Stomach (tissue), 9 donors: ENCODE measurements around the gene CCDC141. TPM values are rescaled to one million over a fixed set of nuclear protein-coding genes. Genes with fewer than 3 reads are reported as not detected.
"Not testable (repeated sequence)": the region's sequence is repeated elsewhere in the genome, so short reads cannot be mapped to it uniquely, and the experiment has no call there.

Experiments used
- DNase-seq, 2 donors: peaks; one replicate each; pipeline versions ENCODE4 v3.0.0 to v3.0.0-alpha.2; 2013 to 2019
- H3K27ac ChIP-seq, 5 donors: fragments of 200-600 bp in 4 of 5; sonication (generic) in 4 of 5; one replicate each; pipeline ENCODE4 v1.5.1; 2013 to 2019; ENCODE audit warnings: mild to moderate bottlenecking in 1 of 5, moderate library complexity in 1 of 5
- H3K27me3 ChIP-seq, 3 donors: fragments of 200-600 bp; sonication (generic); one replicate each; pipeline ENCODE4 v1.5.1; 2017 to 2019; ENCODE audit warnings: mixed run types in 1 of 3
- H3K36me3 ChIP-seq, 4 donors: fragments of 200-600 bp; sonication (generic); 1 replicate in 3 of 4; 2 replicates in 1 of 4; pipeline ENCODE4 v1.5.1; 2016 to 2019
- H3K4me1 ChIP-seq, 4 donors: fragments of 200-600 bp; sonication (generic); one replicate each; pipeline ENCODE4 v1.5.1; 2016 to 2019
- H3K4me3 ChIP-seq, 4 donors: fragments of 200-600 bp; sonication (generic) in 3 of 4; one replicate each; pipeline ENCODE4 v1.5.1; 2016 to 2019; ENCODE audit warnings: mild to moderate bottlenecking in 1 of 4
- H3K9me3 ChIP-seq, 4 donors: fragments of 200-600 bp; sonication (generic); one replicate each; pipeline ENCODE4 v1.5.1; 2016 to 2019
- EP300 ChIP-seq: sonication (generic); formaldehyde crosslinking; IDR thresholded peaks from one replicate; pipeline ENCODE4 v1.6.1; 2017; ENCODE audit warnings: antibody characterized with exemption
- POLR2A ChIP-seq, 4 donors: fragments of 450-650 bp; IDR thresholded peaks; one replicate each; pipeline ENCODE4 v1.6.1; 2016; ENCODE audit warnings: antibody characterized with exemption in 4 of 4, control low read depth in 2 of 4, mild to moderate bottlenecking in 1 of 4, moderate library complexity in 1 of 4
- POLR2AphosphoS5 ChIP-seq, 3 donors: sonication (generic); formaldehyde crosslinking; IDR thresholded peaks; one replicate each; pipeline ENCODE4 v1.6.1; 2016; ENCODE audit warnings: antibody characterized with exemption in 3 of 3
- WGBS, 5 donors: extraction: QIAGEN DNeasy Blood & Tissue Kit in 3 of 5; methylation state at CpG; one replicate each; pipeline versions ENCODE4 v1.1.5 to v1.1.7; 2013 to 2018; 5-methylcytosine and 5-hydroxymethylcytosine counted together
- intact Hi-C: fragments of 100-400 bp; cut with DNase I; formaldehyde crosslinking; loops from one replicate; pipeline ENCODE4 v1.15.1; 2023; ENCODE audit warnings: low total_unique reads
- polyA plus RNA-seq, 3 donors: library from polyadenylated mRNA; stranded (reverse); fragments of 200-250 nt; gene quantifications; one replicate each; pipeline ENCODE4 v1.2.3, GENCODE V29; 2013
- total RNA-seq, 5 donors: library from RNA; depleted of rRNA; stranded (reverse); fragments of >200 nt; gene quantifications; one replicate each; pipeline versions ENCODE4 v1.1.0 to v1.2.3, GENCODE V29; 2014 to 2016
- TF ChIP-seq, protein P1 (sequence below), 7 experiments: fragments of 450-650 bp in 4 of 7; fragments of 200-600 bp in 3 of 7; sonication (generic) in 3 of 7; IDR thresholded peaks; one replicate each; pipeline ENCODE4 v1.5.1; 2016 to 2019; ENCODE audit warnings: antibody characterized with exemption in 7 of 7, control low read depth in 2 of 7, mild to moderate bottlenecking in 1 of 7
- donor health status: healthy with polysubstance abuse.
- donor health status: Bipolar disorder and iron deficiency.
- donor health status: healthy.

The CCDC141 gene
- total and polyA plus RNA-seq, 8 donors: 0.10 to 12.5 (median 1.2) TPM; not detected in 1

DNA sequence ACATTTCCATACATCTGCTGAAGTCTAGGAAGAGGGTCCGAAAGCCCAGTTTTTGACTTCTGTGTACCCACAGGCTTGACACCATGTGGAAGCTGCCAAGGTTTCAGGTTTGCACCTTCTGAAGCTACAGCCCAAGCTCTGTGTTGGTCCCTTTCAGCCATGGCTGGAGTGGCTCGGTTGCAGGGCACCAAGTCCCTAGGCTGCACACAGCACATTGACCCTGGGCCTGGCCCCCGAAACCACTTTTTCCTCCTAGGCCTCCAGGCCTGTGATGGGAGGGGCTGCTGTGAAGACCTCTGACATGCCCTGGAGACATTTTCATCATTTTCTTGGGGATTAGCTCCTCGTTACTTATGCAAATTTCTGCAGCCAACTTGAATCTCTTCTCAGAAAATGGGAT lies 55.7 kb downstream of the CCDC141 start:
- TF ChIP-seq POLR2A (IDR thresholded peaks at IDR 0.05): no peak
- TF ChIP-seq EP300: no peak
- TF ChIP-seq, protein P1, sequence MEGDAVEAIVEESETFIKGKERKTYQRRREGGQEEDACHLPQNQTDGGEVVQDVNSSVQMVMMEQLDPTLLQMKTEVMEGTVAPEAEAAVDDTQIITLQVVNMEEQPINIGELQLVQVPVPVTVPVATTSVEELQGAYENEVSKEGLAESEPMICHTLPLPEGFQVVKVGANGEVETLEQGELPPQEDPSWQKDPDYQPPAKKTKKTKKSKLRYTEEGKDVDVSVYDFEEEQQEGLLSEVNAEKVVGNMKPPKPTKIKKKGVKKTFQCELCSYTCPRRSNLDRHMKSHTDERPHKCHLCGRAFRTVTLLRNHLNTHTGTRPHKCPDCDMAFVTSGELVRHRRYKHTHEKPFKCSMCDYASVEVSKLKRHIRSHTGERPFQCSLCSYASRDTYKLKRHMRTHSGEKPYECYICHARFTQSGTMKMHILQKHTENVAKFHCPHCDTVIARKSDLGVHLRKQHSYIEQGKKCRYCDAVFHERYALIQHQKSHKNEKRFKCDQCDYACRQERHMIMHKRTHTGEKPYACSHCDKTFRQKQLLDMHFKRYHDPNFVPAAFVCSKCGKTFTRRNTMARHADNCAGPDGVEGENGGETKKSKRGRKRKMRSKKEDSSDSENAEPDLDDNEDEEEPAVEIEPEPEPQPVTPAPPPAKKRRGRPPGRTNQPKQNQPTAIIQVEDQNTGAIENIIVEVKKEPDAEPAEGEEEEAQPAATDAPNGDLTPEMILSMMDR (IDR thresholded peaks at IDR 0.05): no peak
- TF ChIP-seq POLR2AphosphoS5 (IDR thresholded peaks at IDR 0.05): no peak
- no peaks in the 10 kb centered on the region for H3K4me1 ChIP-seq
- H3K36me3 ChIP-seq: no peaks in the 10 kb centered on the region
- H3K4me3 ChIP-seq: no peak overlapping the region
- intact Hi-C loops: no loop called here
- H3K27me3 ChIP-seq: no peaks in the 10 kb centered on the region
- no peak for DNase-seq
- H3K9me3 ChIP-seq: no peaks in the 10 kb centered on the region
- WGBS, 5 donors: 69 to 82% (median 79%) methylated on average over 4 of the region's 4 CpGs
- H3K27ac ChIP-seq: no peak overlapping the region

DNA sequence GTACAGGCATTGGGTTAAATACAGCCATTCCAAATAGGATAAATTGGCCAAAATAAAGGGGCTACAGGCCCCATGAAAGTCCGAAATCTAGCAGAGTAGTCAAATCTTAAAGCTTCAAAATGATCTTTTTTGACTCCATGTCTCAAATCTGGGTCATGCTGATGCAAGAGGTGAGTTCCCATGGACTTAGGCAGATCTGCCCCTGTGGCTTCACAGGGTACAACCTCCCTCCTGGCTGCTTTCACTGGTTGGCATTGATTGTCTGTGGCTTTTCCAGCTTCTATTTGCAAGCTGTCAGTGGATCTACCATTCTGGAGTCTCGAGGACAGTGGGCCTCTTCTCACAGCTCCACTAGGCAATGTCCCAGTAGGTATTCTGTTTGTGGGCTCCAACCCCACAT lies 56.1 kb downstream of the CCDC141 start:
- no peak for DNase-seq
- Histone ChIP-seq H3K9me3 (no peaks in the 10 kb centered on the region), H3K27ac (no peak overlapping the region), H3K27me3 (no peaks in the 10 kb centered on the region), H3K4me1 (no peaks in the 10 kb centered on the region), H3K36me3 (no peaks in the 10 kb centered on the region), H3K4me3 (no peak overlapping the region)
- intact Hi-C loops: no loop called here
- WGBS, 5 donors: 86 to 93% (median 92%) methylated on average over 2 of the region's 2 CpGs
- TF ChIP-seq POLR2AphosphoS5 (IDR thresholded peaks at IDR 0.05): no peak
- TF ChIP-seq, protein P1 (IDR thresholded peaks at IDR 0.05): no peak
- no peak for TF ChIP-seq POLR2A (IDR thresholded peaks at IDR 0.05)
- no peak for TF ChIP-seq EP300

DNA sequence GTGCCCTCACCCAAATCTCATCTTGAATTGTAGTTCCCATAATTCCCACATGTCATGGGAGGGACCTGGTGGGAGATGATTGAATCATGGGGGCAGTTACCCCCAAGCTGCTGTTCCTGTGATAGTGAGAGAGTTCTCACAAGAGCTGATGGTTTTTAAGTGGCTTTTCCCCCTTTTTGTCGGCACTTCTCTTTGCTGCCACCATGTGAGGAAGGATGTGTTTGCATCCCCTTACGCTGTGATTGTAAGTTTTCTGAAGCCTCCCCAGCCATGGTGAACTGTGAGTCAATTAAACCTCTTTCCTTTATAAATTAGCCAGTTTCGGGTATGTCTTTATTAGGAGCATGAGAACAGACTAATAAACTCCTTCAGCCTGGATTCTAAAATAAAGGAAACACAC lies 57.2 kb downstream of the CCDC141 start:
- H3K4me1 ChIP-seq, H3K27me3 ChIP-seq, H3K9me3 ChIP-seq, H3K27ac ChIP-seq, intact Hi-C loops, H3K36me3 ChIP-seq, H3K4me3 ChIP-seq, DNase-seq: not testable (repeated sequence)
- 78 to 95% (median 90%) methylated on average over 3 of the region's 3 CpGs for WGBS, 5 donors

DNA sequence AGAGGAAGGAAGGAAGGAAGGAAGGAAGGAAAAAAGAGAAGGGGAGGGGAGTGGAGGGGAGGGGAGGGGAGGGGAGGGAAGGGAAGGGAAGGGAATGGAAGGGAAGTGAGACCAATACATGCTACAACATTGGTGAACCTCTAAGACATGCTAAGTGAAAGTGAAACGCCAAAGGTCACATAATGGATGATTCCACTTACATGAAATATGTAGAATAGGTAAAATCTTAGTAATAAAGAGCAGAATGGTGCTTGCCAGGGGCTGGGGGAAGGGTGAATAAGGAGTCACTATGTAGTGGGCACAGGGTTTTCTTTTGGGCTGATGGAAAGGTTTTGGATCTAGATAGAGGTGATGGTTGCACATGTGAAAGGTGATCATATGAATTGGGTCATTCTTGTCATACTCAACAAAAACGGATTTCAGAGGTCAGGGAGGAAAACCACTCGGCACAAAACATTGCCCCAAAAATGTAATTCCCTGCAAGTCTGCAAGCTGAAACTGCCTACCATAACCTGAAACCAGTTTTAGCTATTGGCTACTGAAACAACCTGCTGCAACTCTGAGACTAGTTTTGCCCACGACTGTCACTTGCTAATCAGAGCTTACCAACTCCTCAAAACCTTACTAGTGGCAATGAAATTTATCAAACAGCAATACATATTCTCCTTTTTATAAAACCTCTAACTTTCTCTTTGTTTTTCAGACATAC lies 59.2 kb downstream of the CCDC141 start:
- Histone ChIP-seq H3K9me3 (no peaks in the 10 kb centered on the region), H3K4me1 (no peaks in the 10 kb centered on the region), H3K36me3 (no peaks in the 10 kb centered on the region), H3K4me3 (no peak overlapping the region), H3K27ac (no peak overlapping the region), H3K27me3 (no peaks in the 10 kb centered on the region)
- TF ChIP-seq, protein P1 (IDR thresholded peaks at IDR 0.05): no peak
- TF ChIP-seq EP300 (no peak), POLR2A (IDR thresholded peaks at IDR 0.05) (no peak), POLR2AphosphoS5 (IDR thresholded peaks at IDR 0.05) (no peak)
- intact Hi-C loops: no loop called here
- WGBS, 5 donors: 68 to 88% (median 72%) methylated on average over 4 of the region's 4 CpGs
- DNase-seq: no peak

DNA sequence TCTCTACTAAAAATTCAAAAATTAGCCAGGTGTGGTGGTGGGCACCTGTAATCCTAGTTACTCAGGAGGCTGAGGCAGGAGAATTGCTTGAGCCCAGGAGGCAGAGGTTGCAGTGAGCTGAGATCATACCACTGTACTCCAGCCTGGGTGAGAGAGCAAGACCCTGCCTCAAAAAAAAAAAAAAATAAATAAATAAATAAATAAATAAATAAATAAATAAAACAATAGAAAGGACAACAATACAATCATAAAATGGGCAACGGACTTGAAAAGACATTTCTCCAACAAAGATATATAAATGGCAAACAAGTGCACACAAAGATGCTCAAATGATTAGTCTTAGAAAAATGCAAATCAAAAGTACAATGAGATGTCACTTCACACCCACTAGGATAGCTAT lies 60.5 kb downstream of the CCDC141 start:
- H3K4me3 ChIP-seq, intact Hi-C loops, H3K9me3 ChIP-seq, H3K4me1 ChIP-seq, H3K36me3 ChIP-seq, H3K27me3 ChIP-seq, H3K27ac ChIP-seq, DNase-seq: not testable (repeated sequence)
- 43 to 97% (median 94%) methylated on average over 1 of the region's 1 CpG for WGBS, 5 donors

DNA sequence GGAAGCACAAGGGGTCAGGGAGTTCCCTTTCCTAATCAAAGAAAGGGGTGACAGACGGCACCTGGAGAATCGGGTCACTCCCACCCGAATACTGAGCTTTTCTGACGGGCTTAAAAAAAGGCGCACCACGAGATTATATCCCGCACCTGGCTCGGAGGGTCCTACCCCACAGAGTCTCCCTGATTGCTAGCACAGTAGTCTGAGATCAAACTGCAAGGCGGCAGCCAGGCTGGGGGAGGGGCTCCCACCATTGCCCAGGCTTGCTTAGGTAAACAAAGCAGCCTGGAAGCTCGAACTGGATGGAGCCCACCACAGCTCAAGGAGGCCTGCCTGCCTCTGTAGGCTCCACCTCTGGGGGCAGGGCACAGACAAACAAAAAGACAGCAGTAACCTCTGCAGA lies 67.3 kb downstream of the CCDC141 start:
- H3K4me1 ChIP-seq, H3K9me3 ChIP-seq, H3K36me3 ChIP-seq, H3K27ac ChIP-seq, H3K27me3 ChIP-seq, DNase-seq, H3K4me3 ChIP-seq, intact Hi-C loops: not testable (repeated sequence)
- 74 to 94% (median 80%) methylated on average over 7 to 10 of the region's 10 CpGs for WGBS, 5 donors
